Measurements from ENCODE around the gene ALK.

Gene ALK

DNA sequence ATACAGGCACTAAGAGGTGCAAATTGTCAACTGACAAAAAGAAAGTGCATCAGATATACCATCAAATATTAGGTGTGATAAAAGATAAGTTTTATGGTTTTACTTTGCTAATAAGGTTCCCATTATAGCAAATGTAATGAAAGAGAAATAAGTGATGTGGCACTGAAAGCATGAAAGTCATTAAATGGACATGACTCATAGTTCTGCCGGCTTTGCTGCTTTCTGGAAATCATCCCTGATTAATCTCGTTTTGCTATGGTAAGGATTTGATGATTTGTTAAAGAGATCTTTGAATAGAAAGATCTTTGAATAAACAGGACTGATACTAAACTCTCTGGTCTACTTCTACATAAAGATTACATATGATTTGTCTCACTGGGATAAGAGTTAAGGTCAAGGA, 733.5 kb downstream of the ALK start:
- no peak overlapping the region for H3K4me3 ChIP-seq (ENCODE audit: low read depth, low read length)
- H3K9ac ChIP-seq (ENCODE audit: low read depth, low read length), result no peak overlapping the region
- H3K9me3 ChIP-seq (ENCODE audit: control insufficient read depth, insufficient read depth, low read length), result no peaks in the 10 kb centered on the region
- no peaks in the 10 kb centered on the region for H3K4me1 ChIP-seq (ENCODE audit: control insufficient read depth, insufficient read depth, low read length)
- no peaks in the 10 kb centered on the region for H3K27me3 ChIP-seq (ENCODE audit: control insufficient read depth, insufficient read depth, low read length)
- H3K36me3 ChIP-seq (ENCODE audit: control insufficient read depth, insufficient read depth, low read length), result no peaks in the 10 kb centered on the region

- Histone ChIP-seq H3K9ac (ENCODE audit: low read depth, low read length) (no peak overlapping the region), H3K4me1 (ENCODE audit: control insufficient read depth, insufficient read depth, low read length) (no peaks in the 10 kb centered on the region), H3K9me3 (ENCODE audit: control insufficient read depth, insufficient read depth, low read length) (no peaks in the 10 kb centered on the region), H3K36me3 (ENCODE audit: control insufficient read depth, insufficient read depth, low read length) (no peaks in the 10 kb centered on the region), H3K4me3 (ENCODE audit: low read depth, low read length) (no peak overlapping the region), H3K27me3 (ENCODE audit: control insufficient read depth, insufficient read depth, low read length) (no peaks in the 10 kb centered on the region)
Observed at GRCh38 chr2:29186817-29187216, 734.6 kb downstream of the ALK start.

DNA sequence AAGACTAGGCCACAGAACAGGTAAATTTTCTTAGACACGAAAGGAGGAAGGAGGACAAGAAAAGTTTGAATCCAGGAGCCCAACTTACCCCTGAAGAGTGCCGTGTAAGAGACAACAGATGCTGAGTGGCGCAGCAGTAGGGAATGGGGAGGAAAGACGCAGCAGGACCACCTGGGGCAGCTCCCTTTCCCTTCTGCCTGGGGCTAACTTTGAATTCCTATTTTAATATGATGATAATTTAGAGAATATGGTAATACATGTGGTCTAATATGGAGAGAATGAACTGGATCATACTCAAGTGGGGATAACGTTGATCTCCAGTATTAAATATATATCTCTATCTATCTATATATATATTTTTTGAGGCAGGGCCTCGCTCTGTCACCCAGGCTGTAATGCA, 736.9 kb downstream of the ALK start:
- Histone ChIP-seq H3K4me3 (ENCODE audit: low read depth, low read length) (no peak overlapping the region), H3K4me1 (ENCODE audit: control insufficient read depth, insufficient read depth, low read length) (no peaks in the 10 kb centered on the region), H3K27me3 (ENCODE audit: control insufficient read depth, insufficient read depth, low read length) (no peaks in the 10 kb centered on the region), H3K36me3 (ENCODE audit: control insufficient read depth, insufficient read depth, low read length) (no peaks in the 10 kb centered on the region), H3K9me3 (ENCODE audit: control insufficient read depth, insufficient read depth, low read length) (no peaks in the 10 kb centered on the region), H3K9ac (ENCODE audit: low read depth, low read length) (no peak overlapping the region)

GRCh38 chr2:29182920-29183319, 738.5 kb downstream of the ALK start:
- H3K36me3 ChIP-seq (ENCODE audit: control insufficient read depth, insufficient read depth, low read length), result no peaks in the 10 kb centered on the region
- H3K27me3 ChIP-seq (ENCODE audit: control insufficient read depth, insufficient read depth, low read length), result peaks cover 2% of the 10 kb centered on the region
- no peak overlapping the region for H3K4me3 ChIP-seq (ENCODE audit: low read depth, low read length)
- no peak overlapping the region for H3K9ac ChIP-seq (ENCODE audit: low read depth, low read length)
- H3K4me1 ChIP-seq (ENCODE audit: control insufficient read depth, insufficient read depth, low read length), result no peaks in the 10 kb centered on the region
- H3K9me3 ChIP-seq (ENCODE audit: control insufficient read depth, insufficient read depth, low read length), result no peaks in the 10 kb centered on the region

GRCh38 chr2:29182334-29182733, 739.1 kb downstream of the ALK start:
- H3K4me1 ChIP-seq (ENCODE audit: control insufficient read depth, insufficient read depth, low read length), result no peaks in the 10 kb centered on the region
- H3K9me3 ChIP-seq (ENCODE audit: control insufficient read depth, insufficient read depth, low read length), result no peaks in the 10 kb centered on the region
- no peak overlapping the region for H3K4me3 ChIP-seq (ENCODE audit: low read depth, low read length)
- no peaks in the 10 kb centered on the region for H3K36me3 ChIP-seq (ENCODE audit: control insufficient read depth, insufficient read depth, low read length)
- H3K9ac ChIP-seq (ENCODE audit: low read depth, low read length), result no peak overlapping the region
- H3K27me3 ChIP-seq (ENCODE audit: control insufficient read depth, insufficient read depth, low read length), result peaks cover 2% of the 10 kb centered on the region

- Histone ChIP-seq H3K9ac (ENCODE audit: low read depth, low read length) (no peak overlapping the region), H3K4me1 (ENCODE audit: control insufficient read depth, insufficient read depth, low read length) (no peaks in the 10 kb centered on the region), H3K27me3 (ENCODE audit: control insufficient read depth, insufficient read depth, low read length) (peaks cover 25% of the 10 kb centered on the region), H3K4me3 (ENCODE audit: low read depth, low read length) (no peak overlapping the region), H3K36me3 (ENCODE audit: control insufficient read depth, insufficient read depth, low read length) (no peaks in the 10 kb centered on the region), H3K9me3 (ENCODE audit: control insufficient read depth, insufficient read depth, low read length) (no peaks in the 10 kb centered on the region)
Observed at GRCh38 chr2:29175338-29175737, 746.0 kb downstream of the ALK start.

DNA sequence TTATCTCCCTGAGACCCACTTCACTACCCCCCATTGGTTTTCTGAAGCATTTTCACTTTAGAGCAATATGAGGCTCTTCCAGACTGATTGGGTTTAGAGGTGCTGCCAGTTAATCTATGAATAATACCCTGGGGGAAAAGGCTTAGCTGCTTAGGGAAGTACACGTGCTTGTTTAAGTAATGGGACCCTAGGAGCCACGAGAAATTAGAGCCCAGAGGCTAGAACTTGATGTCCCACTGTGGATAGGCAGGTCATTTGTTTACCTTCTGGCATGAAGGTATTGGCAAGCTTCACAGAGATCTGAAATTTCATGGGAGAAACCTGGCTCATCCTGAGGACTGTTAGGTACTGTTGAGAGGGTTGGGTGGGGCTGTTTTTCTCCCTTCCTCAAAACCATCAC, 746.4 kb downstream of the ALK start:
- no peak overlapping the region for H3K9ac ChIP-seq (ENCODE audit: low read depth, low read length)
- no peaks in the 10 kb centered on the region for H3K36me3 ChIP-seq (ENCODE audit: control insufficient read depth, insufficient read depth, low read length)
- no peak overlapping the region for H3K4me3 ChIP-seq (ENCODE audit: low read depth, low read length)
- H3K9me3 ChIP-seq (ENCODE audit: control insufficient read depth, insufficient read depth, low read length), result no peaks in the 10 kb centered on the region
- H3K4me1 ChIP-seq (ENCODE audit: control insufficient read depth, insufficient read depth, low read length), result no peaks in the 10 kb centered on the region
- peaks cover 25% of the 10 kb centered on the region for H3K27me3 ChIP-seq (ENCODE audit: control insufficient read depth, insufficient read depth, low read length)

- peaks cover 4% of the 10 kb centered on the region for H3K4me1 ChIP-seq (ENCODE audit: control insufficient read depth, insufficient read depth, low read length)
- H3K4me3 ChIP-seq (ENCODE audit: low read depth, low read length), result no peak overlapping the region
- H3K9ac ChIP-seq (ENCODE audit: low read depth, low read length), result no peak overlapping the region
- H3K27me3 ChIP-seq (ENCODE audit: control insufficient read depth, insufficient read depth, low read length), result no peaks in the 10 kb centered on the region
- H3K9me3 ChIP-seq (ENCODE audit: control insufficient read depth, insufficient read depth, low read length), result no peaks in the 10 kb centered on the region
- H3K36me3 ChIP-seq (ENCODE audit: control insufficient read depth, insufficient read depth, low read length), result no peaks in the 10 kb centered on the region
Observed at GRCh38 chr2:29166242-29167039, 754.9 kb downstream of the ALK start.

- Histone ChIP-seq H3K9me3 (ENCODE audit: control insufficient read depth, insufficient read depth, low read length) (no peaks in the 10 kb centered on the region), H3K27me3 (ENCODE audit: control insufficient read depth, insufficient read depth, low read length) (no peaks in the 10 kb centered on the region), H3K9ac (ENCODE audit: low read depth, low read length) (no peak overlapping the region), H3K4me3 (ENCODE audit: low read depth, low read length) (no peak overlapping the region), H3K36me3 (ENCODE audit: control insufficient read depth, insufficient read depth, low read length) (no peaks in the 10 kb centered on the region), H3K4me1 (ENCODE audit: control insufficient read depth, insufficient read depth, low read length) (peaks cover 4% of the 10 kb centered on the region)
Observed at GRCh38 chr2:29165362-29166241, 755.8 kb downstream of the ALK start.

DNA sequence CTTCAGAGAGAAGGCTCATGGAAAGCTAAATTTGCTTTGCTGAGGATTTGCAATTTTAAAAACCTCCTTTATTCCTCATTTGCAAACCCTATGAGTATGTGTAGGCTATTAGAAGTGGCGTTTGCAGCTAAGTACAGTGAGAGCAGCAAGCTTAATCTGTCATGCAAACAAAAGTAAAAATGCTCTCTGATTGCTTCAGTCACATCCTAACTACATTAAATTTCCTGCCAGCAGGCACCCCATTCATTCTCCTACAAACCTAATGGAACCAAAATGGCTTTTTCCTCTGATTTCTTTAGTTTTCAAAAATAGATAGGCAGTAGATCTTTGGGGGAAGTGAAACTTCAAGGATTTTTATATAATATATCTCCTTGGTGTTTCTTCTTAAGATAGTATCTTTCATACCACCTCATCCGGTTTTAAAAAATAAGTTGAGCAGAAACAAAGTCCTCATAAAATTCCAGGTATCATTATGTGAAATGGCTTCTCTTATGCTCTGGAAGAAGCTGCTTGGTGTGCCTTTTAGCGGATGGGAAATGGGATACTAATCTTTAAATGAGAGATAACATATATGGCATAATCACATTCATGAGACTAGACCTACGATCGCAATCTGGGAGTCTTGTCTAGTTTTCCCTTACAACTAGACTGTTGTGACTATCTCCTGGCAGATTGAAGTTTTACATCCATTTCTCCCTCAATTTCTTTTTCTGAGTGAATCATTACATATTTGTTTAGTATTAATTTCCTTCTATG, 757.1 kb downstream of the ALK start:
- no peaks in the 10 kb centered on the region for H3K9me3 ChIP-seq (ENCODE audit: control insufficient read depth, insufficient read depth, low read length)
- H3K36me3 ChIP-seq (ENCODE audit: control insufficient read depth, insufficient read depth, low read length), result no peaks in the 10 kb centered on the region
- no peak overlapping the region for H3K4me3 ChIP-seq (ENCODE audit: low read depth, low read length)
- H3K9ac ChIP-seq (ENCODE audit: low read depth, low read length), result no peak overlapping the region
- H3K27me3 ChIP-seq (ENCODE audit: control insufficient read depth, insufficient read depth, low read length), result no peaks in the 10 kb centered on the region
- peaks cover 4% of the 10 kb centered on the region for H3K4me1 ChIP-seq (ENCODE audit: control insufficient read depth, insufficient read depth, low read length)

DNA sequence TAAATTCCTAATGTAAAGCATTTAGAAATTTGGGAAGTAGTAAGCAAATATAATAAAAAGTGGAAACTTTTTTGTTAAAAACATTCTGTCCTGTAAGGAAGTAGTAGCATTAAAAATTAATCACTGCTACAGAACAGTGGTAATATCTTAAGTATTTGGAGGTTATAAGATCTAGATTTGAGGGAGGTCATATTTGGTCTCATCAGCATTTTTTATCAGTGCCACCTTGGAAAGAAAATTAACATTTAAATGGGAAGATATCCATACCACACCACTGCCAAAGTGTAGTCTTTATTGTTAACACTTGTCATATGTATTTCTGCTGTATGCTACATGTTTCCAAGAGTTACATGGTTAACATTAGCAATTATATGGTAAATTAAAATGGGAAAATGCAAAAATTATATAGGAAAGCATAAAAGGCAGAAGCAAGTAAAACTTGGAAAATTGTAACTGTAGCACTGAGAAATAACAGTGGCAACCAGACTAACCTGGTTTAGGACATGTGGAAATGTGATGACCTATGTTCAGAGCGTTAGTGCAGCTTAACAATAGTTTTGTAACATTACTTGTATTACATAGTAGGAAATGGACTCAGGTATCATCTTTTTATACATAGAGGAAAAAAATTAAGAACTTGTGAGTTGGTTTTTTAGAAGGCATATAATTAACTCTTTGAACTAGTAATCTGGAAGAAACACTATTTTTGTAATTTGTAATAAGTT, 759.0 kb downstream of the ALK start:
- H3K4me3 ChIP-seq (ENCODE audit: low read depth, low read length), result no peak overlapping the region
- H3K9me3 ChIP-seq (ENCODE audit: control insufficient read depth, insufficient read depth, low read length), result no peaks in the 10 kb centered on the region
- no peaks in the 10 kb centered on the region for H3K27me3 ChIP-seq (ENCODE audit: control insufficient read depth, insufficient read depth, low read length)
- H3K4me1 ChIP-seq (ENCODE audit: control insufficient read depth, insufficient read depth, low read length), result peaks cover 4% of the 10 kb centered on the region
- H3K36me3 ChIP-seq (ENCODE audit: control insufficient read depth, insufficient read depth, low read length), result no peaks in the 10 kb centered on the region
- no peak overlapping the region for H3K9ac ChIP-seq (ENCODE audit: low read depth, low read length)

All from iPS-15b (cell line).